Testis (tissue), 2 donors: ENCODE data around the gene PTPRG.

Experiments used
- POLR2A ChIP-seq: fragments of 450-650 bp; IDR thresholded peaks from one replicate; pipeline ENCODE4 v1.6.1; 2017; ENCODE audit warnings: antibody characterized with exemption, mild to moderate bottlenecking, moderate library complexity
- TF ChIP-seq, protein P1 (sequence below), 3 experiments: fragments of 450-650 bp in 2 of 3; fragments of 200-600 bp in 1 of 3; sonication (generic) in 1 of 3; IDR thresholded peaks; one replicate each; pipeline ENCODE4 v1.5.1; 2016 to 2019; ENCODE audit warnings: antibody characterized with exemption in 3 of 3, mild to moderate bottlenecking in 2 of 3, moderate library complexity in 1 of 3

GRCh38 chr3:62007036-62007435 lies 445.7 kb downstream of the PTPRG start:
- TF ChIP-seq, protein P1, sequence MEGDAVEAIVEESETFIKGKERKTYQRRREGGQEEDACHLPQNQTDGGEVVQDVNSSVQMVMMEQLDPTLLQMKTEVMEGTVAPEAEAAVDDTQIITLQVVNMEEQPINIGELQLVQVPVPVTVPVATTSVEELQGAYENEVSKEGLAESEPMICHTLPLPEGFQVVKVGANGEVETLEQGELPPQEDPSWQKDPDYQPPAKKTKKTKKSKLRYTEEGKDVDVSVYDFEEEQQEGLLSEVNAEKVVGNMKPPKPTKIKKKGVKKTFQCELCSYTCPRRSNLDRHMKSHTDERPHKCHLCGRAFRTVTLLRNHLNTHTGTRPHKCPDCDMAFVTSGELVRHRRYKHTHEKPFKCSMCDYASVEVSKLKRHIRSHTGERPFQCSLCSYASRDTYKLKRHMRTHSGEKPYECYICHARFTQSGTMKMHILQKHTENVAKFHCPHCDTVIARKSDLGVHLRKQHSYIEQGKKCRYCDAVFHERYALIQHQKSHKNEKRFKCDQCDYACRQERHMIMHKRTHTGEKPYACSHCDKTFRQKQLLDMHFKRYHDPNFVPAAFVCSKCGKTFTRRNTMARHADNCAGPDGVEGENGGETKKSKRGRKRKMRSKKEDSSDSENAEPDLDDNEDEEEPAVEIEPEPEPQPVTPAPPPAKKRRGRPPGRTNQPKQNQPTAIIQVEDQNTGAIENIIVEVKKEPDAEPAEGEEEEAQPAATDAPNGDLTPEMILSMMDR (IDR thresholded peaks at IDR 0.05): no peak
- no peak for TF ChIP-seq POLR2A
